Stimulated activated CD4-positive, alpha-beta T cell treated with anti-CD3 and anti-CD28 coated beads, Interleukin-1b, Interleukin-23, amount 100 ng/mL, for 48 hours (primary cell): ENCODE measurements around the gene ZNF569.
"Not testable (repeated sequence)": the region's sequence is repeated elsewhere in the genome, so short reads cannot be mapped to it uniquely, and the experiment has no call there.

Experiments used
- DNase-seq: peaks from one replicate; pipeline ENCODE4 v3.0.0-alpha.2; 2020

ZNF569 gene

DNA sequence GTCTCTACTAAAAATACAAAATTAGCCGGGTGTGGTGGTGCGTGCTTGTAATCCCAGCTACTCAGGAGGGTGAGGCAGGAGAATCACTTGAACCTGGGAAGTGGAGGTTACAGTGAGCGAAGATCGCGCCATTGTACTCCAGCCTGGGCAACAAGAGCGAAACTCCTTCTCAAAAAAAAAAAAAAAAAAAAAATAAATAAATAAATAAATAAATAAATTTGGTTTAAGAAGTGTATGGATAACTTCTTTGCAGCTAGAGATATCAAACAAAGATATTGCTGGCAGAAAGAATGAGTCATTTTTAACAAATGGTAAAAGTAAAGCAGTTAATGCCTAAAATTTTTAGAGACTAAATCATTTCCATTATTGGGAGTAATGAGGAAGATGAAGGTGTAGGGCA is 75.8 kb downstream of the ZNF569 start:
- not testable (repeated sequence) for DNase-seq

DNA sequence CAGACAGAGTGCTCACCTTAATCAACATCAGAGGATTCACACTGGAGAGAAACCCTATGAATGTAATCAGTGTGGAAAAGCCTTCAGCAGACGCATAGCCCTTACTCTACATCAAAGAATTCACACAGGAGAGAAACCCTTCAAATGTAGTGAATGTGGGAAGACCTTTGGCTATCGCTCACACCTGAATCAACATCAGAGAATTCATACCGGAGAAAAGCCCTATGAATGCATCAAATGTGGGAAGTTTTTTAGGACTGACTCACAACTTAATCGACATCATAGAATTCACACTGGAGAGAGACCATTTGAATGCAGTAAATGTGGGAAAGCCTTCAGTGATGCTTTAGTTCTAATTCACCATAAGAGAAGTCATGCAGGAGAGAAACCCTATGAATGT is 78.0 kb downstream of the ZNF569 start:
- DNase-seq, result no peak

DNA sequence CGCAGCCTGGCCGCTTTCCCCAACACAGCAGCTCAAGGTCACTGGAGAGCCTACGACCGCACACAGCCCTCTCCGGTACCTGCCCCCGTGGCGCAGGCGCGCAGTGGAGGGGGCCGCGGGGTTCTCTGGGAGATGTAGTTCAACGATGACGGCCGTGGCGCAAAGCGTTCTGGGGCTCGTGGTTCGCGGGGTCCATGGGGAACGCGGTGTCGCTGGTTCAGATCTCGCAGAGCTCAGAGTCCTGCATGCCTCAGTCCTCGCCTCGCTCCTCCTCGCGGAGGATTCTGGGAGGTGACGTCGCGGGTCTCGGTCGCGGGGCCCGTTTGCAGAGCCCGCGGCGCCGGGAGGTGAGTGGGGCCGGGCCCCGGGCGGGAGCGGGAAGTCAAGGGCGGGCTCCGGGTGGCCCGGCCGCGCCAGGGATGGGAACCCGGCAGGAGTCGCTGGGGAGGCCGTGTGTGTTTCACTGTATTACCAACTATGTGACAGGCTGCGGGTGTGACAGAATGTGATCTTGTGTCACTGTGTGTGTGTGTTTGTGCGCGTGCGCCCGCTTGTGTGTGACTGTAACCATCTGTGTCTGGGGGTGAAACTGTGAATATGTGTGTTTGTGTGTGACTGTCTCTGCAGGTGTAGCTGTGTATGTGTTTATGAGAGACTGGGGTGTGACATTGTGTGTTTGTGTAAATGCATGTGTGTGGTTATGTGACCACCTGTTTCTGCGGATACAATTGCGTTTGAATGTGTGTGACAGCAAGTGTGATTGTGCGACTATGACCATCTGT is 96.2 kb downstream of the ZNF569 start, which contains the start of gene ZNF527:
ZNF527 (plus strand) TSS at position 220 of the 782 bp plus-strand sequence. CDS start 3,100 bp downstream, outside the sequence.
- DNase-seq, result peak; percentile 98

- DNase-seq, result not testable (repeated sequence)
Observed at GRCh38 chr19:37370386-37370879, 96.8 kb downstream of the ZNF569 start.

GRCh38 chr19:37362733-37363132 is 104.5 kb downstream of the ZNF569 start:
- DNase-seq, result no peak

GRCh38 chr19:37361994-37362393 is 105.2 kb downstream of the ZNF569 start:
- DNase-seq, result no peak
